ENCODE results near the gene HOXD1.

The HOXD1 gene

DNA sequence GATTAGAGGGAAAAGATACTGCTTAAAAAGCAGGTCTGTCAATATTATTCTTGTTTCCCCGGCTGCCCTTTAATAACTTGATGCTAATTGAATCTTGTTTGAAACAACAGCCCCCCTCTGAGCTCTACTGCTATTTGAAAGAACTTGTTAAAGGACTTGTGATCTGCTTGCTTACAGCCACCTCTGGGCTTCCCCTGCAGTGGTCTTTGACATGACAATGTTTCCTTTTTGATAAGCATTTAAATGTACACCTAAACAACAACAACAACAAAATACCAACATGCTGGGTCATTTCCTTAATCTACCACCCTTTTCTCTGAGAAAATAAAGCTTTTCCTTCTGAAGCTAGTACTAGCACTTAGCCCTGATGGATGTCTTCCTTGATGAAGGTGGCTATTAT is 3.9 kb downstream of the HOXD1 start:
- H3K4me3 ChIP-seq (ENCODE audit: low read length) = no peak overlapping the region
- TF ChIP-seq, protein P1, sequence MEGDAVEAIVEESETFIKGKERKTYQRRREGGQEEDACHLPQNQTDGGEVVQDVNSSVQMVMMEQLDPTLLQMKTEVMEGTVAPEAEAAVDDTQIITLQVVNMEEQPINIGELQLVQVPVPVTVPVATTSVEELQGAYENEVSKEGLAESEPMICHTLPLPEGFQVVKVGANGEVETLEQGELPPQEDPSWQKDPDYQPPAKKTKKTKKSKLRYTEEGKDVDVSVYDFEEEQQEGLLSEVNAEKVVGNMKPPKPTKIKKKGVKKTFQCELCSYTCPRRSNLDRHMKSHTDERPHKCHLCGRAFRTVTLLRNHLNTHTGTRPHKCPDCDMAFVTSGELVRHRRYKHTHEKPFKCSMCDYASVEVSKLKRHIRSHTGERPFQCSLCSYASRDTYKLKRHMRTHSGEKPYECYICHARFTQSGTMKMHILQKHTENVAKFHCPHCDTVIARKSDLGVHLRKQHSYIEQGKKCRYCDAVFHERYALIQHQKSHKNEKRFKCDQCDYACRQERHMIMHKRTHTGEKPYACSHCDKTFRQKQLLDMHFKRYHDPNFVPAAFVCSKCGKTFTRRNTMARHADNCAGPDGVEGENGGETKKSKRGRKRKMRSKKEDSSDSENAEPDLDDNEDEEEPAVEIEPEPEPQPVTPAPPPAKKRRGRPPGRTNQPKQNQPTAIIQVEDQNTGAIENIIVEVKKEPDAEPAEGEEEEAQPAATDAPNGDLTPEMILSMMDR (conservative IDR thresholded peaks at IDR 0.05; ENCODE audit: low read length) = no peak
- DNase-seq (ENCODE audit: low read depth) = no peak

DNA sequence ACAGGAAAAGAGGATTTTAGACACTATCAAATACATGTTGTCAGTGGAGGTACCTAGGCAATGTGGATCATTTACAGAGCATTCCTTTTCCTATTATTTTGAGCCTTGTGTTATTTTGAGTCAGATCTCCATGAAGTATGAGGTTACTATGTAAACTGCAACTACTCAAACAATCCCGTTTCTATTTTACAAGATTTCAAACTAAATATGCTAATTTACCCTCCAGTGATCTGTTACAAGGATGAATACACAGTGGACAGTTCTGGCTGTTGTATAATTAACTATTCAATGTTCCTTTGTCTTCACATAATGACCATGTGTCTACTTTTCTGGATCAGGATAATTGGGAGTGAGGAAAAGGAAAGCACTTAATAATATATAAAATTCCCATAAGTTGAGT is 4.6 kb downstream of the HOXD1 start:
- TF ChIP-seq, protein P1 (conservative IDR thresholded peaks at IDR 0.05; ENCODE audit: low read length) = no peak
- no peak for DNase-seq (ENCODE audit: low read depth)
- no peak overlapping the region for H3K4me3 ChIP-seq (ENCODE audit: low read length)

DNA sequence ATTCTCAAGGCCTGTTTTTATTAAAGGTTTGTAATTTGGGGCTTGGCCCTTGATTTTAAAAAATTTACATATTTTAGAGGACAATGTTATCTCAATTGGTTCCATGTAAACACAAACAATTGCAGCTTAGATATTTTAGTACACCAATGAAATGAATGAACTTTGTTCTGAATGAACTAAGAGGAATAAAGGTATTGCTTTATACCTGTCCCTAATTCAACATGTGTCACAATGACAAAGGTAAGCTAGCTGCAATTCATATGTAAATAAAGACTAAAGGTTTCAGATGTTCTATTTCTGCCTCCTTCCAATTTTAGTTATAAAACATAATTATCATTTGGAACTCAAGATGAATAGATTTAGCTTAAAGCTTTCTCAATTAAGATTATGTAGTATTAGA is 11.4 kb downstream of the HOXD1 start:
- no peak overlapping the region for H3K4me3 ChIP-seq (ENCODE audit: low read length)
- no peak for DNase-seq (ENCODE audit: low read depth)
- TF ChIP-seq, protein P1 (conservative IDR thresholded peaks at IDR 0.05; ENCODE audit: low read length) = no peak

DNA sequence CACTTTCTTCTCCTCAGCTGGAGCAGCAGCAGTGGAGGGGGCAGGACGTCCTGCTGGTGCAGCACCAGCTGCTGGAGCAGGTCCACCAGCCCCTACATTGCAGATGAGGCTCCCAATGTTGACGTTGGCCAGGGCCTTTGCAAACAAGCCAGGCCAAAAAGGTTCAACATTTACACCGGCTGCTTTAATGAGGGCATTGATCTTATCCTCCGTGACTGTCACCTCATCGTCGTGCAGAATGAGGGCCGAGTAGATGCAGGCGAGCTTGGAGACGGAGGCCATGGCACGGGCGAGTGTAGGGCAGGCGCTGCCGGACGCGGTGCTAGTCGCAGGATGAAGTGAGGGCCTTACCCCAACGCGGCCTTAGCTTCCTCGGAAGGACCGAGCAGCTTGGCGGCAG is 12.5 kb downstream of the HOXD1 start:
- no peak overlapping the region for H3K4me3 ChIP-seq (ENCODE audit: low read length)
- no peak for DNase-seq (ENCODE audit: low read depth)
- TF ChIP-seq, protein P1 (conservative IDR thresholded peaks at IDR 0.05; ENCODE audit: low read length) = no peak

DNA sequence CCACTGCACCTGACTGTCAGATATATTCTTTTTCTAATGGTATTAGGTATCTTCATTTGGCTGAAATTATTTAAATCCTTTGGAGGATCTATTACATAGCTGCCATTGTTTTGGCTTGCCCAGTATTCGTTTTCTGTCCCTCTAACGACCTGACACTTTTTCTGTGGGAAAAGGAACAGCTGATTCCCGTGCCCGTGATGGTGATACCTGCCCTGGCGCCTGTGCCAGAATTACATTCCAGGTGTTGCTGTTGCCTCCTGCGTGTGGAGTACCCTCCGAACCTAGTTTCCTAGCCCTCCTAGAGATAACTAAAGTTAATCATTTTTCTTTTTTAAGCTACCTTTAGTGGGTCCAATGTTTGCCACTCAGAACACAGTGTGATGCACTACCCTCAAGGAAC is 14.0 kb downstream of the HOXD1 start:
- no peak overlapping the region for H3K4me3 ChIP-seq (ENCODE audit: low read length)
- no peak for DNase-seq (ENCODE audit: low read depth)
- TF ChIP-seq, protein P1 (conservative IDR thresholded peaks at IDR 0.05; ENCODE audit: low read length) = no peak

DNA sequence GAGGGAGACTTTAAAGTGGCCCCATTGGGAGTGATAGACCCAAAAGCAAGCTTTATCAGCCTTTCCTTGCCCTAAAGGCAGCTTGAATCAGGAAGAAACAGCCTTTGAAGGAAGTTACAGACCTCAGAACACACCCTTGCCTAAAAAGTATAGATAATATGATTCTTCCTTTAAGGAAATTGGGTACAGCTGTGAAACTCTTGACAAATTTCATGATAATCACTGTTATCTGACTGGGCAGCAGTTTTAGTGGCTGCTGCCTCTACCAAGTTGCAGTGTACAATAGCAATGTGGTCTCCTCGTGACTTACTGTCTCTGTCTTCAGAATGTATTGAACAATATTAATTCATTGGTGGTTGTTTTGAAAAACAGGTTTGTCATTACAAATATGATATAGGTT is 16.7 kb downstream of the HOXD1 start:
- TF ChIP-seq, protein P1 (conservative IDR thresholded peaks at IDR 0.05; ENCODE audit: low read length) = no peak
- DNase-seq (ENCODE audit: low read depth) = no peak
- H3K4me3 ChIP-seq (ENCODE audit: low read length) = no peak overlapping the region

DNA sequence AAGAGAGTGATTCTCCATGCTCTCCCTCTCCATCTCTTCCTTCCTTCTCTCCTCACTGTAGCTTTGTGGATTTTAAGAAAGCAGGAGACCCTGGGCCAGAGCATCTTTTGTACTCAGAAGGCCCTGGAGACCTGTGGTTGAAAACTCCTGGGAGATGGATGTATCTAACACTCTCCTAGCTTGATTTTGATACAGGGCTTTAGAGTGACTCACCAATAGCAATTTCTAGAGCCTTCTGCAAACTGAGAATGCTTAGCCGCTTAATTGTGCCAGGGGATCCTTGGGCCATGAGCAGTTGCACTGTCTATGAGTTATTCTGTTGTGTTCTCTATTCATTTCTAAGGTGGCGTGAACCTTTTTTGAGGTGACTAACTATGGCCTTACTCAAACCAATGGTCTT is 17.7 kb downstream of the HOXD1 start:
- TF ChIP-seq, protein P1 (conservative IDR thresholded peaks at IDR 0.05; ENCODE audit: low read length) = no peak
- peak; percentile 37 for DNase-seq (ENCODE audit: low read depth)

More for the DNA sequence above, 17.7 kb downstream of the HOXD1 start:
- no peak overlapping the region for H3K4me3 ChIP-seq (ENCODE audit: low read length)

Measured in AG10803 (cell line).